Measurements from ENCODE around the gene GLYAT.

The GLYAT gene

GRCh38 chr11:58757439-58757838, 25.7 kb upstream of the GLYAT start:
- no peak overlapping the region for H3K4ac ChIP-seq (ENCODE audit: low read depth, low read length)
- H4K12ac ChIP-seq (ENCODE audit: low read depth, low read length): no peak overlapping the region
- no peak overlapping the region for H3K4me2 ChIP-seq (ENCODE audit: low read length)
- no peaks in the 10 kb centered on the region for H3K9me3 ChIP-seq (ENCODE audit: insufficient read depth, low read depth, low read length)
- H3K79me1 ChIP-seq (ENCODE audit: low read length): no peaks in the 10 kb centered on the region
- no peak overlapping the region for H2AK5ac ChIP-seq (ENCODE audit: low read length)
- H3K14ac ChIP-seq (ENCODE audit: low read length): no peak overlapping the region
- H2BK120ac ChIP-seq (ENCODE audit: insufficient read depth, low read length, poor library complexity): no peak overlapping the region
- H4K8ac ChIP-seq (ENCODE audit: low read depth, low read length): no peak overlapping the region
- no peak overlapping the region for H3K18ac ChIP-seq (ENCODE audit: low read length)
- no peak overlapping the region for H3K23ac ChIP-seq (ENCODE audit: low read length)
- H3K27ac ChIP-seq (ENCODE audit: low read depth, low read length): no peak overlapping the region
- no peak overlapping the region for H4K91ac ChIP-seq (ENCODE audit: low read depth, low read length)
- no peak overlapping the region for H3K4me3 ChIP-seq (ENCODE audit: low read depth, low read length)
- no peak overlapping the region for H3K9ac ChIP-seq (ENCODE audit: low read length)
- H3K36me3 ChIP-seq (ENCODE audit: control insufficient read depth in 1 of 2, insufficient read depth in 2 of 2, low read length in 2 of 2): no peaks in the 10 kb centered on the region
- no peak overlapping the region for H2AFZ ChIP-seq (ENCODE audit: insufficient read depth, low read length, poor library complexity)
- H3K27me3 ChIP-seq (ENCODE audit: insufficient read depth, low read length): no peaks in the 10 kb centered on the region
- no peak overlapping the region for H2BK5ac ChIP-seq (ENCODE audit: low read depth, low read length, poor library complexity)
- no peak for DNase-seq
- H3K4me1 ChIP-seq (ENCODE audit: control insufficient read depth in 1 of 2, insufficient read depth in 2 of 2, low read length in 2 of 2): no peaks in the 10 kb centered on the region
- no peaks in the 10 kb centered on the region for H3K79me2 ChIP-seq (ENCODE audit: control insufficient read depth, insufficient read depth, low read length, poor library complexity)
- no peak overlapping the region for H2BK12ac ChIP-seq (ENCODE audit: low read length)

- H2BK12ac ChIP-seq (ENCODE audit: low read length): no peak overlapping the region
- H3K4ac ChIP-seq (ENCODE audit: low read depth, low read length): no peak overlapping the region
- no peak overlapping the region for H2AK5ac ChIP-seq (ENCODE audit: low read length)
- no peak overlapping the region for H4K8ac ChIP-seq (ENCODE audit: low read depth, low read length)
- peaks cover 10% of the 10 kb centered on the region for H3K9me3 ChIP-seq (ENCODE audit: insufficient read depth, low read depth, low read length)
- H3K79me1 ChIP-seq (ENCODE audit: low read length): peaks cover 3% of the 10 kb centered on the region
- WGBS (ENCODE audit: extremely low coverage, insufficient coverage, insufficient read length): no CpG with 5 or more reads among the region's 5 CpGs
- no peaks in the 10 kb centered on the region for H3K79me2 ChIP-seq (ENCODE audit: control insufficient read depth, insufficient read depth, low read length, poor library complexity)
- H2BK120ac ChIP-seq (ENCODE audit: insufficient read depth, low read length, poor library complexity): no peak overlapping the region
- no peaks in the 10 kb centered on the region for H3K27me3 ChIP-seq (ENCODE audit: insufficient read depth, low read length)
- H2BK5ac ChIP-seq (ENCODE audit: low read depth, low read length, poor library complexity): no peak overlapping the region
- peak in 1 of 2 donors; percentile 64 for DNase-seq
- no peak overlapping the region for H4K91ac ChIP-seq (ENCODE audit: low read depth, low read length)
- H3K23ac ChIP-seq (ENCODE audit: low read length): no peak overlapping the region
- H3K36me3 ChIP-seq (ENCODE audit: control insufficient read depth in 1 of 2, insufficient read depth in 2 of 2, low read length in 2 of 2): no peaks in the 10 kb centered on the region
- H3K18ac ChIP-seq (ENCODE audit: low read length): no peak overlapping the region
- no peak overlapping the region for H3K4me2 ChIP-seq (ENCODE audit: low read length)
- H4K12ac ChIP-seq (ENCODE audit: low read depth, low read length): no peak overlapping the region
- H3K27ac ChIP-seq (ENCODE audit: low read depth, low read length): no peak overlapping the region
- no peak overlapping the region for H3K4me3 ChIP-seq (ENCODE audit: low read depth, low read length)
- peaks cover 0 to 2% of the 10 kb centered on the region in 2 experiments for H3K4me1 ChIP-seq (ENCODE audit: control insufficient read depth in 1 of 2, insufficient read depth in 2 of 2, low read length in 2 of 2)
- no peak overlapping the region for H3K9ac ChIP-seq (ENCODE audit: low read length)
- H3K14ac ChIP-seq (ENCODE audit: low read length): no peak overlapping the region
- no peak overlapping the region for H2AFZ ChIP-seq (ENCODE audit: insufficient read depth, low read length, poor library complexity)
These were observed 14.1 kb upstream of the GLYAT start for GRCh38 chr11:58745705-58746364.

GRCh38 chr11:58744988-58745704, 13.4 kb upstream of the GLYAT start:
- Histone ChIP-seq H3K14ac (ENCODE audit: low read length) (no peak overlapping the region), H4K91ac (ENCODE audit: low read depth, low read length) (no peak overlapping the region), H3K27me3 (ENCODE audit: insufficient read depth, low read length) (no peaks in the 10 kb centered on the region), H3K9me3 (ENCODE audit: insufficient read depth, low read depth, low read length) (peaks cover 14% of the 10 kb centered on the region), H3K9ac (ENCODE audit: low read length) (no peak overlapping the region), H3K4me3 (ENCODE audit: low read depth, low read length) (no peak overlapping the region), H2AFZ (ENCODE audit: insufficient read depth, low read length, poor library complexity) (no peak overlapping the region), H3K18ac (ENCODE audit: low read length) (no peak overlapping the region), H2BK12ac (ENCODE audit: low read length) (no peak overlapping the region), H3K79me1 (ENCODE audit: low read length) (peaks cover 6% of the 10 kb centered on the region), H3K23ac (ENCODE audit: low read length) (no peak overlapping the region), H3K4me2 (ENCODE audit: low read length) (no peak overlapping the region), H3K36me3 (ENCODE audit: control insufficient read depth in 1 of 2, insufficient read depth in 2 of 2, low read length in 2 of 2) (no peaks in the 10 kb centered on the region), H2BK5ac (ENCODE audit: low read depth, low read length, poor library complexity) (no peak overlapping the region), H3K79me2 (ENCODE audit: control insufficient read depth, insufficient read depth, low read length, poor library complexity) (no peaks in the 10 kb centered on the region), H3K4ac (ENCODE audit: low read depth, low read length) (no peak overlapping the region), H2AK5ac (ENCODE audit: low read length) (no peak overlapping the region), H4K8ac (ENCODE audit: low read depth, low read length) (no peak overlapping the region), H3K4me1 (ENCODE audit: control insufficient read depth in 1 of 2, insufficient read depth in 2 of 2, low read length in 2 of 2) (peaks cover 4 to 6% of the 10 kb centered on the region in 2 experiments), H2BK120ac (ENCODE audit: insufficient read depth, low read length, poor library complexity) (no peak overlapping the region), H4K12ac (ENCODE audit: low read depth, low read length) (no peak overlapping the region), H3K27ac (ENCODE audit: low read depth, low read length) (no peak overlapping the region)
- DNase-seq: no peak

GRCh38 chr11:58742981-58743880, 11.5 kb upstream of the GLYAT start:
- no peak overlapping the region for H3K27ac ChIP-seq (ENCODE audit: low read depth, low read length)
- H3K9me3 ChIP-seq (ENCODE audit: insufficient read depth, low read depth, low read length): peaks cover 10% of the 10 kb centered on the region
- H4K91ac ChIP-seq (ENCODE audit: low read depth, low read length): no peak overlapping the region
- no peak overlapping the region for H3K4me3 ChIP-seq (ENCODE audit: low read depth, low read length)
- H3K4me1 ChIP-seq (ENCODE audit: control insufficient read depth in 1 of 2, insufficient read depth in 2 of 2, low read length in 2 of 2): peaks cover 5 to 11% of the 10 kb centered on the region in 2 experiments
- DNase-seq: peak; percentile 53 to 64
- no peak overlapping the region for H3K14ac ChIP-seq (ENCODE audit: low read length)
- no peaks in the 10 kb centered on the region for H3K79me2 ChIP-seq (ENCODE audit: control insufficient read depth, insufficient read depth, low read length, poor library complexity)
- H4K12ac ChIP-seq (ENCODE audit: low read depth, low read length): no peak overlapping the region
- no peak overlapping the region for H3K23ac ChIP-seq (ENCODE audit: low read length)
- H2BK12ac ChIP-seq (ENCODE audit: low read length): no peak overlapping the region
- no peaks in the 10 kb centered on the region for H3K36me3 ChIP-seq (ENCODE audit: control insufficient read depth in 1 of 2, insufficient read depth in 2 of 2, low read length in 2 of 2)
- peaks cover 6% of the 10 kb centered on the region for H3K79me1 ChIP-seq (ENCODE audit: low read length)
- no peak overlapping the region for H3K4me2 ChIP-seq (ENCODE audit: low read length)
- no peak overlapping the region for H3K9ac ChIP-seq (ENCODE audit: low read length)
- no peak overlapping the region for H4K8ac ChIP-seq (ENCODE audit: low read depth, low read length)
- H2BK120ac ChIP-seq (ENCODE audit: insufficient read depth, low read length, poor library complexity): no peak overlapping the region
- no peak overlapping the region for H3K18ac ChIP-seq (ENCODE audit: low read length)
- no peaks in the 10 kb centered on the region for H3K27me3 ChIP-seq (ENCODE audit: insufficient read depth, low read length)
- no CpG with 5 or more reads among the region's 3 CpGs for WGBS (ENCODE audit: extremely low coverage, insufficient coverage, insufficient read length)
- no peak overlapping the region for H2BK5ac ChIP-seq (ENCODE audit: low read depth, low read length, poor library complexity)
- H3K4ac ChIP-seq (ENCODE audit: low read depth, low read length): no peak overlapping the region
- H2AK5ac ChIP-seq (ENCODE audit: low read length): no peak overlapping the region
- no peak overlapping the region for H2AFZ ChIP-seq (ENCODE audit: insufficient read depth, low read length, poor library complexity)
